ENCODE data around the gene UTRN. TPM values are rescaled to one million over a fixed set of nuclear protein-coding genes. Genes with fewer than 3 reads are reported as not detected.

UTRN gene
- 5.1 to 11.9 TPM (median 10.7 TPM) in 5 replicates for total RNA-seq (2022; extraction: Qiagen RNA extraction; ENCODE audit: low read depth)

GRCh38 chr6:144284783-144285547, at the start of gene UTRN:
Gene UTRN, plus strand, starts transcription at chr6:144285335. Its CDS starts 6,494 bp downstream, at chr6:144291829.

Other genes with a start within 250 kb of the UTRN start
- gene SF3B5, start 189.8 kb upstream of the UTRN start, total RNA-seq (2022; extraction: Qiagen RNA extraction; ENCODE audit: low read depth): 196 to 235 TPM (median 214 TPM) in 5 replicates
- 1.9 to 2.8 TPM (median 2.1 TPM) in 5 replicates for gene STX11, start 134.8 kb upstream of the UTRN start, total RNA-seq (2022; extraction: Qiagen RNA extraction; ENCODE audit: low read depth)

Measured in A549 treated with GW870086 at 1 μM for 4 hours (cell line).